RWPE2 (cell line): ENCODE measurements around the gene CUTA.
A peak's percentile ranks its signal among the peaks of the same experiment; 100 is the strongest.

Source experiments
- ATAC-seq: fragments of 200-7000 bp; cut with Tn5 transposase; 3 replicates; pipeline ENCODE4 v1.9.1; 2021; ENCODE audit warnings: low read depth
- DNase-seq: peaks from one replicate; pipeline ENCODE4 v3.0.0-alpha.2; 2020; ENCODE audit warnings: low spot score
- H3K27ac ChIP-seq: fragments of 450-650 bp; 2 replicates; pipeline ENCODE4 v1.5.1; 2017; ENCODE audit warnings: mild to moderate bottlenecking; ENCODE audit not compliant: poor library complexity, severe bottlenecking
- H3K27me3 ChIP-seq: fragments of 250-450 bp; sonication (Bioruptor Pico); 2 replicates; pipeline ENCODE4 v1.5.1; 2021; ENCODE audit warnings: mild to moderate bottlenecking, moderate library complexity; ENCODE audit not compliant: insufficient read depth, poor library complexity, severe bottlenecking
- H3K36me3 ChIP-seq: fragments of 250-450 bp; sonication (Bioruptor Pico); 2 replicates; pipeline ENCODE4 v1.5.1; 2020; ENCODE audit warnings: low read depth, mild to moderate bottlenecking, moderate library complexity
- H3K4me1 ChIP-seq: fragments of 250-450 bp; sonication (Bioruptor Pico); 2 replicates; pipeline ENCODE4 v1.5.1; 2021; ENCODE audit warnings: mild to moderate bottlenecking, moderate library complexity; ENCODE audit not compliant: insufficient read depth, poor library complexity, severe bottlenecking
- H3K4me3 ChIP-seq: fragments of 250-450 bp; sonication (Bioruptor Pico); 2 replicates; pipeline ENCODE4 v1.5.1; 2021; ENCODE audit warnings: mild to moderate bottlenecking, moderate library complexity; ENCODE audit not compliant: severe bottlenecking
- H3K9me3 ChIP-seq: fragments of 250-450 bp; sonication (Bioruptor Pico); 2 replicates; pipeline ENCODE4 v1.5.1; 2021; ENCODE audit warnings: mild to moderate bottlenecking, moderate library complexity; ENCODE audit not compliant: severe bottlenecking
- CTCF ChIP-seq: fragments of 450-650 bp; IDR thresholded peaks from one replicate; pipeline ENCODE4 v1.5.1; 2017; ENCODE audit warnings: mild to moderate bottlenecking, moderate library complexity; ENCODE audit not compliant: poor library complexity, severe bottlenecking

CUTA gene

GRCh38 chr6:33415831-33416230 lies 2.1 kb downstream of the CUTA start:
- H3K27ac ChIP-seq: peak overlapping the region; percentile 82
- no peak for TF ChIP-seq CTCF
- H3K4me3 ChIP-seq: no peak overlapping the region
- no peak for ATAC-seq
- H3K36me3 ChIP-seq: peaks cover 34% of the 10 kb centered on the region
- H3K9me3 ChIP-seq: no peaks in the 10 kb centered on the region
- no peaks in the 10 kb centered on the region for H3K27me3 ChIP-seq
- DNase-seq: no peak
- peaks cover 14% of the 10 kb centered on the region for H3K4me1 ChIP-seq

- H3K9me3 ChIP-seq: no peaks in the 10 kb centered on the region
- H3K4me3 ChIP-seq: no peak overlapping the region
- peaks cover 34% of the 10 kb centered on the region for H3K36me3 ChIP-seq
- ATAC-seq: no peak
- peak; percentile 18 for TF ChIP-seq CTCF
- no peak overlapping the region for H3K27ac ChIP-seq
- DNase-seq: no peak
- peaks cover 14% of the 10 kb centered on the region for H3K4me1 ChIP-seq
- H3K27me3 ChIP-seq: no peaks in the 10 kb centered on the region
These were observed 3.2 kb downstream of the CUTA start for GRCh38 chr6:33414592-33415271.

- no peak overlapping the region for H3K27ac ChIP-seq
- peaks cover 9% of the 10 kb centered on the region for H3K4me1 ChIP-seq
- ATAC-seq: no peak
- DNase-seq: no peak
- TF ChIP-seq CTCF: no peak
- H3K4me3 ChIP-seq: no peak overlapping the region
- no peaks in the 10 kb centered on the region for H3K9me3 ChIP-seq
- H3K27me3 ChIP-seq: no peaks in the 10 kb centered on the region
- H3K36me3 ChIP-seq: peaks cover 42% of the 10 kb centered on the region
These were observed 4.4 kb downstream of the CUTA start for GRCh38 chr6:33413241-33414120.

- H3K9me3 ChIP-seq: no peaks in the 10 kb centered on the region
- H3K27ac ChIP-seq: peak overlapping the region; percentile 74
- no peak for TF ChIP-seq CTCF
- ATAC-seq (no peak), DNase-seq (no peak)
- peaks cover 54% of the 10 kb centered on the region for H3K36me3 ChIP-seq
- peaks cover 8% of the 10 kb centered on the region for H3K4me1 ChIP-seq
- no peak overlapping the region for H3K4me3 ChIP-seq
- no peaks in the 10 kb centered on the region for H3K27me3 ChIP-seq
These were observed 5.5 kb downstream of the CUTA start for GRCh38 chr6:33412140-33413009.
